A673 (cell line): ENCODE data around the gene FNBP1L. TPM values are rescaled to one million over a fixed set of nuclear protein-coding genes. Genes with fewer than 3 reads are reported as not detected.

ENCODE experiments used
- BruUV-seq: library from RNA; stranded (reverse); fragments of 400-500 nt; replicated peaks from 2 replicates; lab custom pipeline; 2021; lab: Mats Ljungman, UMichigan
- CTCF ChIA-PET: fragments of 300-600 bp; sonication (Branson Sonifier 250); formaldehyde crosslinking; loops from one replicate; lab custom pipeline; 2022; ENCODE audit warnings: antibody characterized with exemption; lab: Charles Lee
- POLR2A ChIA-PET: fragments of 300-600 bp; sonication (Branson Sonifier 250); formaldehyde crosslinking; loops from one replicate; lab custom pipeline; 2022; ENCODE audit warnings: antibody characterized with exemption; ENCODE audit not compliant: low non-redundant PET; lab: Charles Lee
- DNase-seq: peaks from one replicate; pipeline ENCODE4 v3.0.0-alpha.2; 2015; ENCODE audit warnings: low spot score
- H3K27ac ChIP-seq: fragments of 200-600 bp; sonication (generic); 2 replicates; pipeline ENCODE4 v1.5.1; 2016; ENCODE audit warnings: mixed run types, low read depth, mild to moderate bottlenecking, mixed read lengths, antibody characterized with exemption, low read length; ENCODE audit not compliant: poor library complexity, severe bottlenecking
- H3K27me3 ChIP-seq: fragments of 200-600 bp; sonication (generic); replicated peaks from 2 replicates; pipeline ENCODE4 v1.6.1; 2017; ENCODE audit warnings: mixed run types, low read depth, mild to moderate bottlenecking, mixed read lengths, antibody characterized with exemption, low read length; ENCODE audit not compliant: insufficient read depth, poor library complexity
- H3K36me3 ChIP-seq: fragments of 200-600 bp; sonication (generic); 2 replicates; pipeline ENCODE4 v1.6.1; 2016; ENCODE audit warnings: mixed run types, mild to moderate bottlenecking, mixed read lengths, antibody characterized with exemption, low read length; ENCODE audit not compliant: insufficient read depth, poor library complexity, severe bottlenecking
- H3K4me1 ChIP-seq: fragments of 200-600 bp; sonication (generic); 2 replicates; pipeline ENCODE4 v1.6.1; 2017; ENCODE audit warnings: mixed run types, mild to moderate bottlenecking, mixed read lengths, antibody characterized with exemption, low read length; ENCODE audit not compliant: insufficient read depth, poor library complexity, severe bottlenecking
- H3K4me3 ChIP-seq: fragments of 200-600 bp; sonication (generic); 2 replicates; pipeline ENCODE4 v1.5.1; 2016; ENCODE audit warnings: low read depth, mixed run types, mild to moderate bottlenecking, mixed read lengths, low read length; ENCODE audit not compliant: poor library complexity, severe bottlenecking
- H3K9me3 ChIP-seq: fragments of 200-600 bp; sonication (generic); 2 replicates; pipeline ENCODE4 v1.6.1; 2016; ENCODE audit warnings: mixed run types, low read depth, mild to moderate bottlenecking, mixed read lengths, antibody characterized with exemption, low read length; ENCODE audit not compliant: poor library complexity, severe bottlenecking
- EZH2 ChIP-seq: fragments of 200-600 bp; sonication (generic); IDR thresholded peaks from 2 replicates; pipeline ENCODE4 v1.6.1; 2017; ENCODE audit warnings: borderline replicate concordance, low read depth, mild to moderate bottlenecking, mixed read lengths, antibody characterized with exemption, low read length; ENCODE audit not compliant: poor library complexity, severe bottlenecking
- intact Hi-C: fragments of 100-400 bp; cut with micrococcal nuclease; formaldehyde crosslinking; loops from one replicate; pipeline ENCODE4 v1.10.0; 2022; ENCODE audit not compliant: unreplicated experiment
- total RNA-seq: library from RNA; stranded (reverse); gene quantifications from 2 replicates; pipeline ENCODE4 v1.2.3, GENCODE V29; 2021
- TF ChIP-seq, protein P1 (sequence below): fragments of 300-800, 200-600 bp; sonication (generic); conservative IDR thresholded peaks from 2 replicates; pipeline ENCODE4 v1.5.1; 2017; ENCODE audit warnings: low read depth, mild to moderate bottlenecking, antibody characterized with exemption, low read length, moderate library complexity, mixed read lengths

FNBP1L gene
- total RNA-seq, 1 experiment from 2014 or later = 39.6 TPM

DNA sequence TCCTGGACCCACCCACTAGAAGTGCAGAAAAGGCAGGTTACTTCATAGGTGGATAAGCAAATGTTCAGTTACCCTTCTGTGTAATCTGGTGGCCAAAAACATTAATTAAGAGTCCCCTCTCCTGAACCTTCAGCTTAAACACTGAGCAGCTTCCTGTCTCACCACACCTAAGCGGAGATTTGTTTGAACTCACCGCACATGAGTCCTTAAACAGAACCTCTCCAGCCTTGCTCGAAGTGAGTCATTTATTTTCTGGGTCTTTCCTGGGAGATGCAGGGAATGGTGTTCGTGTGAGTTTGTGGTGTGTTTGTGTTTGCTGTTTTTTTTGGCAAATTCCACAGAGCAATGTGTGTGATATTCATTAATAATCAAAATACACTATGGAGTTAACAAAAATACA lies 7.6 kb upstream of the FNBP1L start:
- no peak for TF ChIP-seq EZH2
- TF ChIP-seq, protein P1, sequence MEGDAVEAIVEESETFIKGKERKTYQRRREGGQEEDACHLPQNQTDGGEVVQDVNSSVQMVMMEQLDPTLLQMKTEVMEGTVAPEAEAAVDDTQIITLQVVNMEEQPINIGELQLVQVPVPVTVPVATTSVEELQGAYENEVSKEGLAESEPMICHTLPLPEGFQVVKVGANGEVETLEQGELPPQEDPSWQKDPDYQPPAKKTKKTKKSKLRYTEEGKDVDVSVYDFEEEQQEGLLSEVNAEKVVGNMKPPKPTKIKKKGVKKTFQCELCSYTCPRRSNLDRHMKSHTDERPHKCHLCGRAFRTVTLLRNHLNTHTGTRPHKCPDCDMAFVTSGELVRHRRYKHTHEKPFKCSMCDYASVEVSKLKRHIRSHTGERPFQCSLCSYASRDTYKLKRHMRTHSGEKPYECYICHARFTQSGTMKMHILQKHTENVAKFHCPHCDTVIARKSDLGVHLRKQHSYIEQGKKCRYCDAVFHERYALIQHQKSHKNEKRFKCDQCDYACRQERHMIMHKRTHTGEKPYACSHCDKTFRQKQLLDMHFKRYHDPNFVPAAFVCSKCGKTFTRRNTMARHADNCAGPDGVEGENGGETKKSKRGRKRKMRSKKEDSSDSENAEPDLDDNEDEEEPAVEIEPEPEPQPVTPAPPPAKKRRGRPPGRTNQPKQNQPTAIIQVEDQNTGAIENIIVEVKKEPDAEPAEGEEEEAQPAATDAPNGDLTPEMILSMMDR = no peak
- Histone ChIP-seq H3K4me3 (no peak overlapping the region), H3K36me3 (no peaks in the 10 kb centered on the region), H3K9me3 (no peaks in the 10 kb centered on the region), H3K27me3 (no peaks in the 10 kb centered on the region), H3K27ac (no peak overlapping the region), H3K4me1 (no peaks in the 10 kb centered on the region)
- CTCF ChIA-PET = no interaction called here
- POLR2A ChIA-PET = no interaction called here
- intact Hi-C loops = no loop called here
- DNase-seq = no peak
- no TSS peak for BruUV-seq

DNA sequence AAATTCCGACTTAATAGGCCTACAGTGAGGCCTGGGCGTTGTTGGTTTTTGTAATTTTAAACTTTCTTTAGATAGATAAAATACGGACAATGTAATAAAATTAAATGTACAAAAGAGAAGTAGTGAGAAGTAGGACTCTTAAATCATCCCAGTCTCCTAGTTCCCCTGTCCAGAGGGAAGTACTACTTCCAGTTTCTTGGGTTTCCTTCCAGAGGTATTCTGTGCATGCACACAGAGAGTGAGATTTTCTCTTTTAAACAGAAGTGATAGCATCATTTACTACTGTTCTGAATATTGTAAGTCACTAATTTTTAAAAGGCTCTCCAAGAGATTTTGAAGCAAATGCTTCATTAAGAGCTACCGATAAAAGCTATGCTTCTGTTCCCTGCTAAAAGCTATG lies 7.2 kb upstream of the FNBP1L start:
- intact Hi-C loops = no loop called here
- CTCF ChIA-PET = no interaction called here
- H3K9me3 ChIP-seq = no peaks in the 10 kb centered on the region
- no peaks in the 10 kb centered on the region for H3K27me3 ChIP-seq
- TF ChIP-seq EZH2 = no peak
- TF ChIP-seq, protein P1 = no peak
- no peak overlapping the region for H3K4me3 ChIP-seq
- H3K27ac ChIP-seq = no peak overlapping the region
- no peaks in the 10 kb centered on the region for H3K36me3 ChIP-seq
- no TSS peak for BruUV-seq
- POLR2A ChIA-PET = no interaction called here
- no peak for DNase-seq
- no peaks in the 10 kb centered on the region for H3K4me1 ChIP-seq

DNA sequence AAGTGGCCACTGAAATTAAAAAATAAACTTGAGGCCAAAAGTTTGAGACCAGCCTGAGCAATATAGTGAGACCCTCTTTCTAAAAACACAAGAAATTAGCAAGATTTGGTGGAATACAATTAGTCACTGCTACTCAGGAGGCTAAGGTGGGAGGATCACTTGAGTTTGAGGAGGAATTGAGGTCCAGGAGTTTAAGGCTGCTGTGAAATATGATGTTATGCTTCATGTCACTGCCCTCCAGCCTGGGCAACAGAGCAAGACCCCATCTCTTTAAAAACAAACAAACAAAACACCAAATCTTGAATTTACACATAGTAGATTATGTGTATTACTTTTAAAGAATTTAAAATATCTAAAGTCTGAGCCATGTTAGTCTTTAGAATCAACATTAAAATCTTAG lies 6.3 kb upstream of the FNBP1L start:
- DNase-seq = no peak
- Histone ChIP-seq H3K27ac (no peak overlapping the region), H3K9me3 (no peaks in the 10 kb centered on the region), H3K36me3 (no peaks in the 10 kb centered on the region), H3K4me1 (no peaks in the 10 kb centered on the region), H3K4me3 (no peak overlapping the region), H3K27me3 (no peaks in the 10 kb centered on the region)
- BruUV-seq = no TSS peak
- intact Hi-C loops = no loop called here
- no peak for TF ChIP-seq EZH2
- TF ChIP-seq, protein P1 = no peak
- ChIA-PET POLR2A (no interaction called here), CTCF (no interaction called here)
